ENCODE data around the gene FALEC.

Gene FALEC

GRCh38 chr1:150515328-150516049 is at the start of gene FALEC:
FALEC (plus strand) TSS chr1:150515752.
- peak; percentile 90 for DNase-seq (ENCODE audit: low read depth)

- no peak for DNase-seq (ENCODE audit: low read depth)
Measured at GRCh38 chr1:150466964-150467363, 48.6 kb upstream of the FALEC start.

GRCh38 chr1:150469291-150469690 is 46.3 kb upstream of the FALEC start:
- no peak for DNase-seq (ENCODE audit: low read depth)

GRCh38 chr1:150472601-150473200 is 42.9 kb upstream of the FALEC start:
- no peak for DNase-seq (ENCODE audit: low read depth)

GRCh38 chr1:150473659-150474058 is 41.9 kb upstream of the FALEC start:
- peak; percentile 42 for DNase-seq (ENCODE audit: low read depth)

GRCh38 chr1:150474869-150475268 is 40.7 kb upstream of the FALEC start:
- DNase-seq (ENCODE audit: low read depth) = peak; percentile 64

- DNase-seq (ENCODE audit: low read depth) = peak; percentile 13
Measured at GRCh38 chr1:150476754-150477153, 38.8 kb upstream of the FALEC start.

GRCh38 chr1:150477320-150477719 is 38.2 kb upstream of the FALEC start:
- DNase-seq (ENCODE audit: low read depth) = no peak

- DNase-seq (ENCODE audit: low read depth) = peak; percentile 55
Measured at GRCh38 chr1:150477733-150478132, 37.8 kb upstream of the FALEC start.

- no peak for DNase-seq (ENCODE audit: low read depth)
Measured at GRCh38 chr1:150479370-150479769, 36.2 kb upstream of the FALEC start.

GRCh38 chr1:150479927-150480352 is 35.6 kb upstream of the FALEC start:
- DNase-seq (ENCODE audit: low read depth) = peak; percentile 16

- peak; percentile 54 for DNase-seq (ENCODE audit: low read depth)
Measured at GRCh38 chr1:150484431-150484830, 31.1 kb upstream of the FALEC start.

- DNase-seq (ENCODE audit: low read depth) = peak; percentile 62
Measured at GRCh38 chr1:150484861-150485260, 30.7 kb upstream of the FALEC start.

- DNase-seq (ENCODE audit: low read depth) = peak; percentile 98
Measured at GRCh38 chr1:150486966-150487762, 28.4 kb upstream of the FALEC start, which contains the start of gene TARS2. TARS2 (plus strand) TSS chr1:150487419; CDS start chr1:150487451, 32 bp downstream.

- DNase-seq (ENCODE audit: low read depth) = no peak
Measured at GRCh38 chr1:150487763-150488115, 27.8 kb upstream of the FALEC start.

GRCh38 chr1:150493175-150493574 is 22.4 kb upstream of the FALEC start:
- DNase-seq (ENCODE audit: low read depth) = no peak

- no peak for DNase-seq (ENCODE audit: low read depth)
Measured at GRCh38 chr1:150498342-150498741, 17.2 kb upstream of the FALEC start.

- no peak for DNase-seq (ENCODE audit: low read depth)
Measured at GRCh38 chr1:150505431-150505830, 10.1 kb upstream of the FALEC start.

- peak; percentile 64 for DNase-seq (ENCODE audit: low read depth)
Measured at GRCh38 chr1:150507912-150508864, 7.4 kb upstream of the FALEC start, which contains the start of gene ECM1. ECM1 (plus strand) TSS chr1:150508109; CDS start chr1:150508210, 101 bp downstream.

GRCh38 chr1:150508982-150509381 is 6.6 kb upstream of the FALEC start:
- no peak for DNase-seq (ENCODE audit: low read depth)

- no peak for DNase-seq (ENCODE audit: low read depth)
Measured at GRCh38 chr1:150511551-150511950, 4.0 kb upstream of the FALEC start.

Data from amniotic epithelial cell (primary cell).